Stomach (tissue), 4 donors: ENCODE results near the gene KMT2E.

Experiments used
- CTCF ChIP-seq, 7 experiments: fragments of 450-650 bp in 4 of 7; fragments of 200-600 bp in 3 of 7; sonication (generic) in 3 of 7; IDR thresholded peaks; one replicate each; pipeline ENCODE4 v1.5.1; 2016 to 2019; ENCODE audit warnings: antibody characterized with exemption in 7 of 7, control low read depth in 2 of 7, mild to moderate bottlenecking in 1 of 7
- EP300 ChIP-seq: sonication (generic); formaldehyde crosslinking; IDR thresholded peaks from one replicate; pipeline ENCODE4 v1.6.1; 2017; ENCODE audit warnings: antibody characterized with exemption

- TF ChIP-seq CTCF (IDR thresholded peaks at IDR 0.05) (no peak), EP300 (no peak)
These were observed 74.0 kb downstream of the KMT2E start for GRCh38 chr7:105087981-105088380.
